Nephron progenitor cell (in vitro differentiated cells): ENCODE data around the gene CAPS.
"Not testable (repeated sequence)": the region's sequence is repeated elsewhere in the genome, so short reads cannot be mapped to it uniquely, and the experiment has no call there.

ENCODE experiments used
- DNase-seq: peaks from one replicate; pipeline ENCODE4 v3.0.0; 2021
- H3K27ac Mint-ChIP-seq: 2 replicates; pipeline ENCODE4 v1.8.0; 2021; ENCODE audit warnings: mild to moderate bottlenecking, moderate library complexity, mixed read lengths
- H3K27me3 Mint-ChIP-seq: 2 replicates; pipeline ENCODE4 v1.8.0; 2021; ENCODE audit warnings: mild to moderate bottlenecking, low read depth, mixed read lengths; ENCODE audit not compliant: poor library complexity
- H3K36me3 Mint-ChIP-seq: 2 replicates; pipeline ENCODE4 v1.8.0; 2021; ENCODE audit warnings: low read depth, mixed read lengths
- H3K4me1 Mint-ChIP-seq: 2 replicates; pipeline ENCODE4 v1.8.0; 2021; ENCODE audit warnings: mixed read lengths
- H3K4me3 Mint-ChIP-seq: 2 replicates; pipeline ENCODE4 v1.8.0; 2021; ENCODE audit warnings: mild to moderate bottlenecking, moderate library complexity, mixed read lengths
- H3K9me3 Mint-ChIP-seq: 2 replicates; pipeline ENCODE4 v1.8.0; 2021; ENCODE audit warnings: mild to moderate bottlenecking, moderate library complexity, mixed read lengths
- TF ChIP-seq, protein P1 (sequence below): fragments of 200-600 bp; sonication (generic); IDR thresholded peaks from 2 replicates; pipeline ENCODE4 v1.5.0; 2021; ENCODE audit warnings: antibody characterized with exemption

Gene CAPS

DNA sequence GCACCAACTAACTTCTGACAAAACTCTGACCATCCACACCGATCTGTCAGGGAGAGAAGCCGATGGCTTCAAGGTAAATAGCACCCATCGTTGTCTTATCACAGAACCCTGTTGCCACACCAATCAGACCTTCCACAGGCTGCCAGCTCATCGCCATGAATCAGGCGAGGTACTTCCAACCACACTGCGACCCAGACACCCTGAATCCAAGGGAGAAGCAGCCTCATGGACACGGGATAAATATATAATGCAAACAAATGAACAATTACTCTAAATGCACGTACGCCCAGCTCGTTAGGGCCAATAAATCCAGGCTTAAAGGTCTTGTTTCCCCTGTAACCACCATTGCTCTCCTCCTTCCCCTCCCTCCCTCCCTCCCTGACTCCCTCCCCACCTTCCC, 43.1 kb downstream of the CAPS start:
- no peak for DNase-seq
- TF ChIP-seq, protein P1, sequence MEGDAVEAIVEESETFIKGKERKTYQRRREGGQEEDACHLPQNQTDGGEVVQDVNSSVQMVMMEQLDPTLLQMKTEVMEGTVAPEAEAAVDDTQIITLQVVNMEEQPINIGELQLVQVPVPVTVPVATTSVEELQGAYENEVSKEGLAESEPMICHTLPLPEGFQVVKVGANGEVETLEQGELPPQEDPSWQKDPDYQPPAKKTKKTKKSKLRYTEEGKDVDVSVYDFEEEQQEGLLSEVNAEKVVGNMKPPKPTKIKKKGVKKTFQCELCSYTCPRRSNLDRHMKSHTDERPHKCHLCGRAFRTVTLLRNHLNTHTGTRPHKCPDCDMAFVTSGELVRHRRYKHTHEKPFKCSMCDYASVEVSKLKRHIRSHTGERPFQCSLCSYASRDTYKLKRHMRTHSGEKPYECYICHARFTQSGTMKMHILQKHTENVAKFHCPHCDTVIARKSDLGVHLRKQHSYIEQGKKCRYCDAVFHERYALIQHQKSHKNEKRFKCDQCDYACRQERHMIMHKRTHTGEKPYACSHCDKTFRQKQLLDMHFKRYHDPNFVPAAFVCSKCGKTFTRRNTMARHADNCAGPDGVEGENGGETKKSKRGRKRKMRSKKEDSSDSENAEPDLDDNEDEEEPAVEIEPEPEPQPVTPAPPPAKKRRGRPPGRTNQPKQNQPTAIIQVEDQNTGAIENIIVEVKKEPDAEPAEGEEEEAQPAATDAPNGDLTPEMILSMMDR, result no peak
- H3K4me1 Mint-ChIP-seq, result peaks cover 95% of the 10 kb centered on the region
- H3K36me3 Mint-ChIP-seq, result no peaks in the 10 kb centered on the region
- peak overlapping the region; percentile 26 for H3K4me3 Mint-ChIP-seq
- H3K9me3 Mint-ChIP-seq, result no peaks in the 10 kb centered on the region
- H3K27ac Mint-ChIP-seq, result peak overlapping the region; percentile 96
- no peaks in the 10 kb centered on the region for H3K27me3 Mint-ChIP-seq

DNA sequence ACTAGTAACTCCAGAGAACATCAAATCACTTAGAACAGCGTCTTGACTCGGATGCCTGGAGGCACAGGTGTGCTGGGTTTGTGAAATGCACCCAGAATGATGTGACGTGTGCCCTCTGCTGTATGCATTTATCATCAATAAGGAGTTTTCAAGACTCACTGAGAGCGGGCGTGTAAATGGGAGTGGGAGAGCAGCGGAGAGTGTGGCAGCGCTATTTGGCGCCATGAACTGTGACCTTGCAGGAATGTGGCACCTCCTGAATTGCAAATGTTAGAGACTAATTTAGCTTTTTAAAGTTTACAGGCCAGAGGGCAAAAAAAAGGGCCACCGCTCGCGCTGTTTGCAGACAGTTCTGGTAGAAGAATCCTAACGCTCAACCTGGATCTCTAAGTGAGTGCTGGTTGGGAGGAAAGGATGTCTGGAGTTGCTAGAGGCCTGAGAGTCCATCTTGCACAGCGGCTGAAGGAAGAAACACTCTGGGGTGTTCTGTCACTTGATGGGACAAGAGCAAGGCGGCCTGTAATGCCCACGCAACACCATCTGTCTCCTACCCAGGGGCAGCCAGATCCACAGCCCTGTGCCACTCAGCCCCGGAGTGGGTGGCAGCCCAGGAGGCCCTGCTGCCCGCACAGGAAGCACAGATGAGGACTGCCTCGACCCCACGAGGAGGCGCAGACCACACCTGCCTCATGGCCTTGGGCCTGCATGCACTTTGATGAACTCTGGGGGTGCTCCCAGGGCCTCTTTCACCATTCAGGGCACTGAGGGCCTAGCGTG, 44.2 kb downstream of the CAPS start:
- H3K4me1 Mint-ChIP-seq, result peaks cover 95% of the 10 kb centered on the region
- no peaks in the 10 kb centered on the region for H3K27me3 Mint-ChIP-seq
- no peaks in the 10 kb centered on the region for H3K36me3 Mint-ChIP-seq
- H3K4me3 Mint-ChIP-seq, result no peak overlapping the region
- H3K27ac Mint-ChIP-seq, result peak overlapping the region; percentile 93
- no peak for DNase-seq
- TF ChIP-seq, protein P1, result no peak
- no peaks in the 10 kb centered on the region for H3K9me3 Mint-ChIP-seq

- H3K4me3 Mint-ChIP-seq, result no peak overlapping the region
- H3K27ac Mint-ChIP-seq, result no peak overlapping the region
- no peak for DNase-seq
- H3K9me3 Mint-ChIP-seq, result no peaks in the 10 kb centered on the region
- peaks cover 90% of the 10 kb centered on the region for H3K4me1 Mint-ChIP-seq
- TF ChIP-seq, protein P1, result no peak
- no peaks in the 10 kb centered on the region for H3K36me3 Mint-ChIP-seq
- no peaks in the 10 kb centered on the region for H3K27me3 Mint-ChIP-seq
These were observed 44.7 kb downstream of the CAPS start for GRCh38 chr19:5958851-5959122.

GRCh38 chr19:5959260-5960004, 45.4 kb downstream of the CAPS start:
- peaks cover 89% of the 10 kb centered on the region for H3K4me1 Mint-ChIP-seq
- H3K4me3 Mint-ChIP-seq, result no peak overlapping the region
- H3K9me3 Mint-ChIP-seq, result no peaks in the 10 kb centered on the region
- TF ChIP-seq, protein P1, result no peak
- no peak overlapping the region for H3K27ac Mint-ChIP-seq
- no peaks in the 10 kb centered on the region for H3K27me3 Mint-ChIP-seq
- no peak for DNase-seq
- H3K36me3 Mint-ChIP-seq, result no peaks in the 10 kb centered on the region

DNA sequence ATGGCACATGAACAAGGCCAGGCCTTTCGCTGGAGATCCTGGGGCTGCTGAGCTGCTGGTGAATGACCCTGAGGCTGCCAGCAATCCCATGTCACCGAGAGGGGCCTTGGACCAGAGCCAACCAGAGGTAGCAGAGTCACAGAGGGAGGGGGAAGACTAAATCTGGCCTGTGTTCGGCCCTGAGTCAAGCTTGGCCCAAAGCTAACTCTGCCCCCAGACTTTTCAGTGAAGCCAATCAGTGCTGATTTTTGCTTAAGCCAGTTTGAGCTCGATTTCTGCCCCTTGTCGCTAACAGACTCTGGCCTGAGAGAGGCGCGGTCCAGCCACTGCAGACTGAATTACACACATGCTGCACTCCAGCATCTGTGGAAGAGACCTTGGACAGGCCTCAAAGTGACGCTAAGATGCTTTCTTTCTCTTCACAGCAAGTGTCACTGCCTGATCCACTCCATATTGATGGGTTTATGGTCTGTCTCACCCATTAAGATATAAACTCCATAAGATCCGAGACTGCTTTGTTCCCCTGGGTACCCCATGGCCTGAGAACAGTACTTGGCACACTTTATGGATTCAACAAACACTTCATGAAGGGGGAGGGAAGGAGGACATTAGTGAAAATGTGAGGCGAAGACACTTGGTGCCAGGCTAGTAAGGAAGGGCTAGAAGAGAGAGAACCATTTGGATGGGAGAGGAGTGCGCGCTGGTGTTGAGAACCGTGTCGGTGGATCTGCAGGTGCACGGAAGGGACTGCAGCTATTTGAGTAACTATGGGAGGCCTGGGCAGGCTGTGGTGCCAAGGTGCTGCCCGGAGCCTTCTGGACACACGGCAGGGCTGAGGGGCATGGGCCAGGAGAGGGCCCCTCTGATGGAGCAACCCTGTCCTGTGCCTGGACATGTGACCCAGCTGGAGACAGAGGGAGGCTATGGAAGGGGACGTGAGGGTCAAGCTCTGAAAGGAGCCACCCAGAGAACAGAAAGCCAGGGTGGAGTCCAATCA, 46.2 kb downstream of the CAPS start:
- Mint-ChIP-seq H3K27ac (peak overlapping the region; percentile 94), H3K36me3 (no peaks in the 10 kb centered on the region), H3K27me3 (no peaks in the 10 kb centered on the region), H3K4me3 (no peak overlapping the region), H3K9me3 (no peaks in the 10 kb centered on the region), H3K4me1 (peaks cover 86% of the 10 kb centered on the region)
- TF ChIP-seq, protein P1, result no peak
- DNase-seq, result no peak

DNA sequence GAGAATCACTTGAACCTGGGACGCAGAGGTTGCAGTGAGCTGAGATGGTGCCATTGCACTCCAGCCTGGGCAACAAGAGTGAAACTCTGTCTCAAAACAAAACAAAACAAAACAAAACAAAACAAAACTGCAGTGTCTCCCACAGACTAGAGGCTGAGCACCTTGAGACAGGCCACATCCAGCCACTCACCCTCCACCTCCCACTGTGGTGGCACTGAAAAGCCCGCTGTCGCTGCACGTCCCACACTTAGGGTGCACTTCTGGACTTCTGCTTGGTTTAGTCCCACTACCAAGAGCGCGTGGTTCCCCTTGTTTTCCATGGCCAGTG, 47.6 kb downstream of the CAPS start:
- H3K4me3 Mint-ChIP-seq, H3K9me3 Mint-ChIP-seq, H3K36me3 Mint-ChIP-seq, DNase-seq, H3K27me3 Mint-ChIP-seq: not testable (repeated sequence)
- Mint-ChIP-seq H3K27ac (peak overlapping the region; percentile 91), H3K4me1 (peaks cover 84% of the 10 kb centered on the region)
